KMS-11 (cell line): ENCODE measurements around the gene TMEM108.

Experiments used
- H2AFZ ChIP-seq: fragments of 200-600 bp; sonication (generic); 2 replicates; pipeline ENCODE4 v1.6.1; 2016; ENCODE audit warnings: antibody characterized with exemption, mixed run types, low read depth
- H3K27ac ChIP-seq: fragments of 200-600 bp; sonication (generic); 2 replicates; pipeline ENCODE4 v1.6.1; 2016; ENCODE audit warnings: mild to moderate bottlenecking, mixed run types
- H3K27me3 ChIP-seq: fragments of 200-600 bp; sonication (generic); 2 replicates; pipeline ENCODE4 v1.6.1; 2017; ENCODE audit warnings: mild to moderate bottlenecking, low read depth, mixed run types, moderate library complexity; ENCODE audit not compliant: insufficient read depth
- H3K36me3 ChIP-seq: fragments of 200-600 bp; sonication (generic); 2 replicates; pipeline ENCODE4 v1.6.1; 2017; ENCODE audit warnings: mild to moderate bottlenecking, mixed run types; ENCODE audit not compliant: insufficient read depth
- H3K4me1 ChIP-seq: fragments of 200-600 bp; sonication (generic); 2 replicates; pipeline ENCODE4 v1.6.1; 2016; ENCODE audit warnings: mild to moderate bottlenecking, low read depth, mixed run types; ENCODE audit not compliant: poor library complexity, severe bottlenecking
- H3K4me2 ChIP-seq: fragments of 200-600 bp; sonication (generic); 2 replicates; pipeline ENCODE4 v1.7.0; 2016; ENCODE audit warnings: mild to moderate bottlenecking, mixed run types
- H3K4me3 ChIP-seq: fragments of 200-600 bp; sonication (generic); IDR thresholded peaks from 2 replicates; pipeline ENCODE4 v1.6.1; 2017; ENCODE audit warnings: low read depth, low read length, mixed read lengths; ENCODE audit not compliant: insufficient read depth
- H3K79me2 ChIP-seq: fragments of 200-600 bp; sonication (generic); 2 replicates; pipeline ENCODE4 v1.6.1; 2016; ENCODE audit warnings: low read depth, mixed run types; ENCODE audit not compliant: insufficient read depth
- H3K9ac ChIP-seq: fragments of 200-600 bp; sonication (generic); 2 replicates; pipeline ENCODE4 v1.6.1; 2016; ENCODE audit warnings: mild to moderate bottlenecking, mixed run types
- H4K20me1 ChIP-seq: fragments of 200-600 bp; sonication (generic); 2 replicates; pipeline ENCODE4 v1.6.1; 2016; ENCODE audit warnings: mild to moderate bottlenecking, mixed run types; ENCODE audit not compliant: insufficient read depth
- CTCF ChIP-seq: fragments of 200-600 bp; sonication (generic); conservative IDR thresholded peaks from 2 replicates; pipeline ENCODE4 v1.6.1; 2017; ENCODE audit warnings: low read depth, mild to moderate bottlenecking, antibody characterized with exemption, low read length, moderate library complexity, mixed read lengths

Gene TMEM108

GRCh38 chr3:133077688-133078087 lies 39.5 kb downstream of the TMEM108 start:
- Histone ChIP-seq H3K4me1 (no peaks in the 10 kb centered on the region), H3K36me3 (no peaks in the 10 kb centered on the region), H3K9ac (no peak overlapping the region), H3K27ac (no peak overlapping the region), H3K4me2 (no peak overlapping the region), H4K20me1 (no peaks in the 10 kb centered on the region), H3K4me3 (no peak overlapping the region), H2AFZ (no peak overlapping the region), H3K79me2 (no peaks in the 10 kb centered on the region), H3K27me3 (no peaks in the 10 kb centered on the region)
- TF ChIP-seq CTCF: no peak

- H4K20me1 ChIP-seq: no peaks in the 10 kb centered on the region
These were observed 41.4 kb downstream of the TMEM108 start for GRCh38 chr3:133079621-133080020.

DNA sequence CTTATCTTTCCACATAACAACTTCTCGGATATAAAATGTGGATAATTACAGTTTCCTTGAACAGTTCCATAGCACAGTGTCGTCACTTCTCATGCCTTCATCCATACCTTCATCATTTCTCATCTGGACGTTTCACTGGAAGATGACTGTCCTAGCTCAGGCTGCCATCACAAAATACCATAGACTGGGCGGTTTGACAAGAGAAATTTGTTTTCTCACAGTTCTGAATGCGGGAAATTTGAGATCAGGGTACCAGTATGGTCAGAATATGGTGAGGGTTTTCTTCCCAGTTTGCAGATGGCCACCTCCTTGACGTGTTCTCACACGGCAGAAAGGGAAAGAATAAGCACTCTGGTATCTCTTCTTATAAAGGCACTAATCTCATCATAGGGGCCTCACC lies 42.8 kb downstream of the TMEM108 start:
- Histone ChIP-seq H3K4me2 (no peak overlapping the region), H3K27ac (no peak overlapping the region), H3K79me2 (no peaks in the 10 kb centered on the region), H3K4me1 (no peaks in the 10 kb centered on the region), H3K9ac (no peak overlapping the region), H3K36me3 (no peaks in the 10 kb centered on the region), H4K20me1 (no peaks in the 10 kb centered on the region), H2AFZ (no peak overlapping the region), H3K4me3 (no peak overlapping the region), H3K27me3 (no peaks in the 10 kb centered on the region)
- no peak for TF ChIP-seq CTCF

More at GRCh38 chr3:133079621-133080020, 41.4 kb downstream of the TMEM108 start:
- Histone ChIP-seq H3K9ac (no peak overlapping the region), H2AFZ (no peak overlapping the region), H3K4me2 (no peak overlapping the region), H3K27ac (no peak overlapping the region), H3K36me3 (no peaks in the 10 kb centered on the region), H3K4me1 (no peaks in the 10 kb centered on the region), H3K27me3 (no peaks in the 10 kb centered on the region), H3K79me2 (no peaks in the 10 kb centered on the region), H3K4me3 (no peak overlapping the region)
- no peak for TF ChIP-seq CTCF

- no peak for TF ChIP-seq CTCF
- Histone ChIP-seq H3K4me2 (no peak overlapping the region), H3K4me3 (no peak overlapping the region), H3K27me3 (no peaks in the 10 kb centered on the region), H4K20me1 (no peaks in the 10 kb centered on the region), H3K9ac (no peak overlapping the region), H3K4me1 (no peaks in the 10 kb centered on the region), H3K27ac (no peak overlapping the region), H3K36me3 (no peaks in the 10 kb centered on the region), H3K79me2 (no peaks in the 10 kb centered on the region), H2AFZ (no peak overlapping the region)
These were observed 45.2 kb downstream of the TMEM108 start for GRCh38 chr3:133083395-133083794.
